GM12875 (cell line): Measurements from ENCODE around the gene COMMD9.
"Not testable (repeated sequence)": the region's sequence is repeated elsewhere in the genome, so short reads cannot be mapped to it uniquely, and the experiment has no call there.

Source experiments
- H3K4me3 ChIP-seq: one replicate; pipeline ENCODE4 v1.5.1; 2011; ENCODE audit warnings: low read depth, low read length, control low read depth
- TF ChIP-seq, protein P1 (sequence below): IDR thresholded peaks from 2 replicates; pipeline ENCODE4 v1.5.1; 2011; ENCODE audit warnings: low read depth, mild to moderate bottlenecking, control low read depth, inconsistent platforms, low read length, moderate library complexity, borderline replicate concordance; ENCODE audit not compliant: insufficient read depth

The COMMD9 gene

DNA sequence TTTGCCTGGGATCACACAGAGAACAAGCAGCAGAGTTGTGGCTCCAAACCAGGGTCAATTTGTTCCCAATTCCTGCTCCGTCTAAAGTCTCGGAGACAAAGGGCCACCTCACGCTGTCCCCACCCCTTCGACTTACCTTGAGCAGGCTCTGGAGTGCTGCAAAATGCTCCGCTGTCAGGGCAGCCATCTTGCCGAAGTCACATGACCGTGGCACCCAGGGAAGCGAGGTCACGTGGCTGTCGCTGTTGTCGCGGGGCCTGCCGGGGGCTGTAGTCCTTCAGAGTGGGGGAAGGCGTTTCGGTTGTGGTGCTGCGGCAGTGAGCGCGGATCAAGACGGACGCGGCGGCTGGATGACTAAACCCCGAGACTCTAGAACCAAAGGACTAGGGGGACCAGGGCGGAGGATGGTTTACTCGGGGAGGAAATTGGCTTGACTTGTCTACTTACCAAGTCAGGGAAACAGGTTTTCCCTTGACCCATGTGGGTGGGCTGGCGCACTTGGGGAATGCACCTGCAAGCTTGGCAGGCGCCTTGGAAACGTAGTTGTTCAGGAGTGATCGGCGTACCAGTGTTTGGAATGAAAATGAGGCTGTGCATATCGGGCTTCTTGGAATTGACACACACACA, at the start of gene COMMD9:
TSS of gene COMMD9 (minus strand) at position 199 of the 627 bp plus-strand sequence. CDS start at position 187, 12 bp downstream.
- TF ChIP-seq, protein P1, sequence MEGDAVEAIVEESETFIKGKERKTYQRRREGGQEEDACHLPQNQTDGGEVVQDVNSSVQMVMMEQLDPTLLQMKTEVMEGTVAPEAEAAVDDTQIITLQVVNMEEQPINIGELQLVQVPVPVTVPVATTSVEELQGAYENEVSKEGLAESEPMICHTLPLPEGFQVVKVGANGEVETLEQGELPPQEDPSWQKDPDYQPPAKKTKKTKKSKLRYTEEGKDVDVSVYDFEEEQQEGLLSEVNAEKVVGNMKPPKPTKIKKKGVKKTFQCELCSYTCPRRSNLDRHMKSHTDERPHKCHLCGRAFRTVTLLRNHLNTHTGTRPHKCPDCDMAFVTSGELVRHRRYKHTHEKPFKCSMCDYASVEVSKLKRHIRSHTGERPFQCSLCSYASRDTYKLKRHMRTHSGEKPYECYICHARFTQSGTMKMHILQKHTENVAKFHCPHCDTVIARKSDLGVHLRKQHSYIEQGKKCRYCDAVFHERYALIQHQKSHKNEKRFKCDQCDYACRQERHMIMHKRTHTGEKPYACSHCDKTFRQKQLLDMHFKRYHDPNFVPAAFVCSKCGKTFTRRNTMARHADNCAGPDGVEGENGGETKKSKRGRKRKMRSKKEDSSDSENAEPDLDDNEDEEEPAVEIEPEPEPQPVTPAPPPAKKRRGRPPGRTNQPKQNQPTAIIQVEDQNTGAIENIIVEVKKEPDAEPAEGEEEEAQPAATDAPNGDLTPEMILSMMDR = no peak
- H3K4me3 ChIP-seq = peak within 1 kb of the TSS; percentile 63

DNA sequence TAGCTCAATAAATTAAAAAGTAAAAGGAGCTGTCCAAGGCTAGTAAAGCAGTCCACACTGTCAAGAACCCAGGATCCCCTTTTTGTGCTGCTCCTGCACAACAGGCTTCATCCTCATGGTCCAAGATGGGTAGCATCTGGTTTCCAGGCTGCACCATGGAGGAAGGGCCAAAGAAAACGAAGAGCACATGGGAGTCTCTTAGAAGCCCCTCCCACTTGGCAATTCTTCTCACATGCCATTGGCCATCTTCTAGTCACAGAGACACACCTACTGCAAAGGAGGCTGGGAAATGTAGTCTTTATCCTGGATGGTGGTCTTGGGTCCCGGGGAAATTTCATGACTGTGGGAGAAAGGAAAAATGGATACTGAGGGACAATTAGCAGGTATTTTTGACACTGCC, 44.7 kb upstream of the COMMD9 start:
- TF ChIP-seq, protein P1 = no peak
- no peak overlapping the region for H3K4me3 ChIP-seq

DNA sequence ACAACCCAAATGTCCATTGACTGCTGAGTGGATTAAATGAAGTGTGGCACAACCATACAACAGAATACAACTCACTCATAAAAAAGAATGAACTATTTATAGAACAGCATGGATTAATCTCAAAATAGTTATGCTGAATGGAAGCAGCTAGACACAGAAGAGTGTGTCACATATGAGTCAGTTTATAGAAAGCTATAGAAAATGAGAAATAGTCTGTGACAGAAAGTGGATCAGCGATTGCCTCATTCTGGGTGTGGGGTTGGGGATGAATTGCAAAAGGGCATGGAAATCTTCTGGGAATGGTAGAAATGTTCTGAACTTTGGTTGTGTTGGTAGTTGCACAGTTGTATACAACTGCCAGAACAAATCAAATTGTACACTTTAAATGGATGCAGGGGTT, 44.2 kb upstream of the COMMD9 start:
- H3K4me3 ChIP-seq = no peak overlapping the region
- TF ChIP-seq, protein P1 = no peak

DNA sequence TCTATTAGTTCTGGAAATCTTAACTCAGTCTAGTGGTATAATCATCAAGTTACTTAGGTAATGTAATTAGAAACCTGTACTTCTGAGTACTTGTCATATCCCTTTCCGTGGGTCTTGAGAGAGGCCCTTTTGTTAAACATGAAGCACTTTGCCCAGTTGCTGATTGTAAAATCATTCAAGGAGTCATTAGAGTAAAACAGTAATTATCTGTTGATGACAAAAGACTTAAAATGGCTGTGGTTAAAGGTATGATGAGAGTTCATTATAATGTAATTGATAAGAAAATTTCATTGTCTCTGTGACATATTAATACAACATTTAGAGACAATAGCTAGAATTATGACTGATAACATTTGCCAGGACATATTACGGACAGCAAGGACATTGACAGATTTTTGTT, 41.2 kb upstream of the COMMD9 start:
- no peak overlapping the region for H3K4me3 ChIP-seq
- TF ChIP-seq, protein P1 = no peak

DNA sequence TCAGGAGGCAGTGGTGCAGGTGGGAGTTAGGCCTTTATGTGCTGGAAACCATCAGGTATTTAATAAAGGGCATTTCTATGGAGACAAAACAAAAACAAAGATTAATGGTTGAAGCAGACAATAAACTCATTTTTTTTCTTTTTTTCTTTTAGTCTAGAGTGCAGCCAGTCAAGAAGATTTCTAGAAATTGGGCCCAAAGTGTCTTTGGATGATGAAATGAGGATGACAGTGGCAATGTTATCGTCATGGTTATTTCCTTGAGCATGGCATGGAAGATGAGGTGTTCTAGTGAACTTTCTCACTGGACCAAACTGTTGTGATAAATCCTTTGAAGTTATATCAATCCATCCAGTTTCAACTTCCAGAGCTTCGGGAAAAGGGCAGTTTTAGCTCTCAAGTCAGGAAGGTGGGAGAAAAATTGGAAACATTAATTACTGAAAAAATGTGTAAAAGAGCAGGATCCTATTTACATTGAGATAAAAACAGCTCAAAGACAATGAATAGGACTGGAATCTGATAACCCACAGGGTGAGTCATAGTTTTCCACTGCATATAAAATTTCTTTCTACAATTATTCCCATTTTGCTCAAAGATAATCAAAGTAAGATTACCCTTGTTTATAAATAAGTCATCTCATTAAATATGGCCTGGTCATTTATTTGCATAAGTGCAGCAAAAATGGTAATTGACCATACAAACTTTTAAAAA, 39.9 kb upstream of the COMMD9 start:
- TF ChIP-seq, protein P1 = no peak
- H3K4me3 ChIP-seq = no peak overlapping the region

DNA sequence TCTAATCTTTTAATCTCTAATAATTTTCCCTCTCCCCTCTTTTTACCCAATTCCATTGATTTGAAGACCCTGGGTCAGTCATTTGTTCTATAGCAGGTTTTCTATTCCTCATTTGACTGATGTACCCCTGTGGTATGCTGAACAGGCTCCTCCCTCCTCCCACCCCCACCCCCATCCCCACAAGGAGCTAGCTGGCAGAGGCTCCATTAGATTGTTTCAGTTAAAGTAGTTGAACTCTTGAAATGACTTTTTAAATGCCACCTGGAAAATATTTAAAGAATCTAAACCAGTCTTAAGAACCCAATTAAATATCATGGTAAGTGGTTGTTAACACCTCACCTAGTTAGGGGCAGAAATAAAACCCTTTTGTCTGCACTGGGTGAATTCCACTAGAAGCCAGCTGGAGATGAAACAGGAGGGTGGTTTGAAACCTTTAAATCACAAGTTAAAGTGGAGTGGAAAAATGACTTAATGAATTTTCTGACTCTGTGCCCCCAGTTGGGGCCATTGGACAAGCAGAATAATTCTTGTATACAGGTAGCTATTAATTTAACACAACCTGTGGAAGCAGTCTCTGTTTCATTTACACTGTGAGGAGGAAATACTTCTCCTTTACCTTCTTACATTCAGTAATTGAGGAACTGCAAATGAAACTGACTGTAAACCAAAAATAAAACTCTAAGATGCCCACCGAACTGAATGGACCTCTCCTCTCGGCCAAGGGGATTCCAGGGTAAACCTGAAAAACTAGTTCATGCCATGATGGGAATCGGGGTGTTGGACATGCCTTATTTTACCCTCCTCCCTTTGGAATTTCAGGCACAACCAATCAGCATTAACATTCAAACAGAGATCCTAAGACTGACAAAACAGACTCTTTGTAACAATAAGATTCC, 37.5 kb upstream of the COMMD9 start:
- no peak overlapping the region for H3K4me3 ChIP-seq
- TF ChIP-seq, protein P1 = no peak

DNA sequence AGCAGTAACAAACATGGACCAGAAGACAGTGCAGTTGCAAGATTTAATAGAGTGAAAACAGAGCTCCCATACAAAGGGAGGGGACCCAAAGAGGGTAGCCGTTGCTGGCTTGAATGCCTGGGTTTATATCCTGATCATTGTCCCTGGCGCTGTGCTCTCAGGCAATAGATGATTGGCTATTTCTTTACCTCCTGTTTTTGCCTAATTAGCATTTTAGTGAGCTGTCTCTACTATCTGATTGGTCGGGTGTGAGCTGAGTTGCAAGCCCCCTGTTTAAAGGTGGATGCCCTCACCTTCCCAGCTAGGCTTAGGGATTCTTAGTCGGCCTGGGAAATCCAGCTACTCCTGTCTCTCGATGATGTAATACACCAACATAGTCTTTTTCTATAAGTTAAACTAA, 36.2 kb upstream of the COMMD9 start:
- H3K4me3 ChIP-seq = not testable (repeated sequence)

DNA sequence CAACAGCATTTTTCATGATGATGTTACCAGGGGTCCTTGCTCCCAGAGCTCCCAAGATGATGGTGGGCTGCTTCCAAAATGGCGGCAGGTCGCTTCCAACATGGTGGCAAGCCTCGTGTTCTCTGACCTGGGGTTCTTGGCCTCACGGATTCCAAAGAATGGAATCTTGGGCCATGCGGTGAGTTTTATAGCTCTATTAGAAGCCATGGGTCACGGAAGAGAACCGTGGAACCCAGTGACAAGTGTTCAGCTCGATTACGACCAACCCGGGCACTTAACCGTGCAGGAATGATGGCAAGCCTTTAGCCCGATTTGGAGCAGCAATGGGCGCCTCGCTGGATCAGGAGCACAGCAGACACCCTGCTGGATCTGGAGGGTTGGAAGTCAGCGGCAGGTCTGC, 35.7 kb upstream of the COMMD9 start:
- not testable (repeated sequence) for H3K4me3 ChIP-seq
